Measurements from ENCODE around the gene RDX. TPM values are rescaled to one million over a fixed set of nuclear protein-coding genes. Genes with fewer than 3 reads are reported as not detected.

The RDX gene
- total and polyA plus RNA-seq, 10 of the 15 experiments (the other 5 are each of a cell fraction or from before 2014, with no cell fraction given) = 24.6 to 62.2 (median 47.8) TPM

- H3K79me2 ChIP-seq (ENCODE audit: control insufficient read depth, insufficient read depth, low read length) = no peaks in the 10 kb centered on the region
- H3K36me3 ChIP-seq (ENCODE audit: control insufficient read depth in 2 of 2, insufficient read depth in 2 of 2, low read length in 1 of 2) = no peaks in the 10 kb centered on the region
- no peaks in the 10 kb centered on the region for H4K20me1 ChIP-seq (ENCODE audit: control insufficient read depth, insufficient read depth)
- ATAC-seq = no peak
- no peak overlapping the region for H3K9ac ChIP-seq (ENCODE audit: control insufficient read depth, insufficient read depth, low read length)
- H2AFZ ChIP-seq (ENCODE audit: control insufficient read depth, low read depth, low read length) = peak overlapping the region; percentile 65
- H3K27ac ChIP-seq (ENCODE audit: control insufficient read depth, insufficient read depth) = no peak overlapping the region
- H3K9me3 ChIP-seq (replicated peaks; ENCODE audit: control insufficient read depth, insufficient read depth, low read length) = no peaks in the 10 kb centered on the region
- no peak overlapping the region for H3K4me3 ChIP-seq
- SMC1A ChIA-PET (ENCODE audit: uncharacterized antibody, unreplicated experiment) = interaction anchor here (1.0 to 2.7 kb wide), 14 partner anchors 13 to 50 kb away, joined by 3 to 12 read pairs (median 4); no protein-coding TSS in a partner anchor
- no peak overlapping the region for H3K4me2 ChIP-seq (ENCODE audit: control insufficient read depth, insufficient read depth)
- no peak for FAIRE-seq
- intact Hi-C loops (cut with micrococcal nuclease; ENCODE audit: unreplicated experiment) = loop anchor here (5.0 kb wide), 1 partner anchor 35 kb away; no protein-coding TSS in a partner anchor
- CTCF ChIA-PET = interaction anchor here (1.0 to 1.6 kb wide), 9 partner anchors 10 to 64 kb away, joined by 3 to 5 read pairs (median 4); partner anchors contain the start of gene RDX
- in situ Hi-C loops (cut with MboI) = no loop called here
- H3K27me3 ChIP-seq (replicated peaks in 1 of 2; ENCODE audit: control insufficient read depth in 2 of 2, insufficient read depth in 2 of 2, low read length in 1 of 2) = no peaks in the 10 kb centered on the region
- peaks cover 3% of the 10 kb centered on the region; the same call in 1 of the 2 replicates for H3K4me1 ChIP-seq (ENCODE audit: control insufficient read depth, insufficient read depth, low read length)
- no TSS peak for BruUV-seq (replicated peaks)
- no peak for DNase-seq (ENCODE audit: low read depth, low spot score)
- POLR2A ChIA-PET = interaction anchor here (0.6 to 2.4 kb wide), 4 partner anchors 11 to 36 kb away, joined by 3 to 16 read pairs (median 6); partner anchors contain the start of gene RDX
- RAD21 ChIA-PET (ENCODE audit: unreplicated experiment) = interaction anchor here (0.9 to 2.1 kb wide), 5 partner anchors 13 to 37 kb away, joined by 3 to 9 read pairs (median 6); no protein-coding TSS in a partner anchor
- TF ChIP-seq ZBTB40 (IDR thresholded peaks at IDR 0.05; ENCODE audit: borderline replicate concordance) (no peak), CHD4 (IDR thresholded peaks at IDR 0.05) (no peak), SUPT20H (IDR thresholded peaks at IDR 0.05; ENCODE audit: borderline replicate concordance, control insufficient read depth, low read depth, low read length) (no peak), BCLAF1 (IDR thresholded peaks at IDR 0.05) (no peak), CEBPZ (IDR thresholded peaks at IDR 0.05; ENCODE audit: low read depth, low read length) (no peak), HDAC2 (IDR thresholded peaks at IDR 0.05) (no peak), SUZ12 (IDR thresholded peaks at IDR 0.05; ENCODE audit: unreplicated experiment) (no peak), MXI1 (IDR thresholded peaks at IDR 0.05; ENCODE audit: low read depth, low read length) (no peak), MTA2 (IDR thresholded peaks at IDR 0.05; ENCODE audit: low read depth) (no peak), MLLT1 (IDR thresholded peaks at IDR 0.05) (no peak), MEF2A (IDR thresholded peaks at IDR 0.05; ENCODE audit: insufficient read depth, low read depth, low read length) (no peak)
These were observed 16.3 kb upstream of the RDX start for GRCh38 chr11:110312670-110313069.
